GM04504 (cell line): ENCODE results near the gene PSMD3.

Experiments
- DNase-seq: peaks from one replicate; pipeline ENCODE4 v3.0.0-alpha.2; 2012; ENCODE audit warnings: low read depth

The PSMD3 gene

GRCh38 chr17:39960524-39961041, 20.0 kb upstream of the PSMD3 start:
- DNase-seq: no peak

- DNase-seq: no peak
Measured at GRCh38 chr17:39962642-39963220, 17.9 kb upstream of the PSMD3 start, which contains the start of gene GSDMA. TSS of gene GSDMA (plus strand) at chr17:39963004. CDS start at chr17:39965688, 2,684 bp downstream.

- no peak for DNase-seq
Measured at GRCh38 chr17:39963829-39964228, 16.8 kb upstream of the PSMD3 start.

GRCh38 chr17:39965017-39965699, 15.4 kb upstream of the PSMD3 start:
- DNase-seq: no peak

- no peak for DNase-seq
Measured at GRCh38 chr17:39966771-39967170, 13.8 kb upstream of the PSMD3 start.

DNA sequence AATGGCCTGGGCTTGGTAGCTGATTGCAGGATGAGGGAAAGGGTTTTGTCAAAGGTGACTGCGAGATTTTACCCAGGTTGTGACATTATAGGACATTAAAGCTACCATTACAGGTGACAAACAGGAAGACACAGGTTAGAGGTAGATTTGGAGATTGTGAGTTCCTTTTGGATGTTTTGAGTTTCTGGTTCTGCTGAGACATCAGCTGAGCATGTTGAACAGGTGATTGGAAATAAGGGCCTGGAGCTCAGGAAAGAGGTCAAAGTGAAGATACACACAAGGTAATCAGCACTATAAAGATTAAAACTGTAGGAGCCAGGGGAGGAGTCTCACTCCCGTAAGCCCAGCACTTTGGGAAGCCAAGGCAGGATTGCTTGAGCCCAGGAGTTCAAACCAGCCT, 11.8 kb upstream of the PSMD3 start:
- no peak for DNase-seq

- DNase-seq: no peak
Measured at GRCh38 chr17:39969375-39969774, 11.2 kb upstream of the PSMD3 start.

DNA sequence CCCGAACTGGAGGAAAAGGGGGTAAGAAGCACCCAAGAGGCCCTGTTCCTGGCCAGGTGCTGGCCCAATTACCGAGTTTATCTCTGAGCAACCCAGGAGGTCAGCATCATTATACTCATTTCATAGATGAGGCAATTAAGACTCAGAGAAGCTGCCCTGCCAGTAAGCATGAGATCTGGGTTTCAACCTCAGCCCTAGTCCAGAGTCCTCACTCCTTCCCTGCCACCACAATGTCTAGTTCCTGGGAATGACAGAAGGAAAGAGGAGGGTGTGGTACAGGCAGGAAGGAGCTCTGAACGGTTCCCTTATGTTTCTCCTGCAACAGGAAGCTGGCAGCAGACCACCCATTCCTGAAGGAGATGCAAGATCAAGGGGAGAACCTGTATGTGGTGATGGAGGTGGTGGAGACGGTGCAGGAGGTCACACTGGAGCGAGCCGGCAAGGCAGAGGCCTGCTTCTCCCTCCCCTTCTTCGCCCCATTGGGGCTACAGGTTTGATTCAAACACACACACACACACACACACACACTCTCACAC, 10.4 kb upstream of the PSMD3 start:
- DNase-seq: no peak

DNA sequence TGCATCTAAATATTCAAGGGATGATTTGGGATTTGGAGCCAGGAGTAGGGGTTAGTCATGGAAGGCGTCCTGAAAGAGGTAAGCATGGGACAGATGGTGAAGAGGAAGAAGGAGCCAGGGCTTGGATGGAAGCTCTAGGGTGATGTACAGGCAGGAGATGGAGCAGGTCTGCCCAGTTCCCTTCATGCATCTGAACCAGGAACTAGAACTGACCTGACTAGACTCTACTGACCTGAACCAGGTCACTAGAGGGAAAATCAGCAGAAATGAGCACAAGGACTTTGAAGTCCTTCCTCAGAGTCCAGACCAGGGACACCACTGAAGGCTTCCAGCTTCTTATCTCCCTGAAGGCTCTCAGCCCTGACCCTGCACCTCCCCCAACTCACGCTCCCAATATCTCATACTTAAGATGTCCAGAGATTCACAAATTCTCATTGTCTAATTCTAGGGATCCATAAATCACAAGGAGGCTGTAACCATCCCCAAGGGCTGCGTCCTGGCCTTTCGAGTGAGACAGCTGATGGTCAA, 9.5 kb upstream of the PSMD3 start:
- no peak for DNase-seq

- no peak for DNase-seq
Measured at GRCh38 chr17:39972271-39972670, 8.3 kb upstream of the PSMD3 start.

GRCh38 chr17:39973496-39973895, 7.1 kb upstream of the PSMD3 start:
- no peak for DNase-seq

- DNase-seq: no peak
Measured at GRCh38 chr17:39974433-39974832, 6.2 kb upstream of the PSMD3 start.

DNA sequence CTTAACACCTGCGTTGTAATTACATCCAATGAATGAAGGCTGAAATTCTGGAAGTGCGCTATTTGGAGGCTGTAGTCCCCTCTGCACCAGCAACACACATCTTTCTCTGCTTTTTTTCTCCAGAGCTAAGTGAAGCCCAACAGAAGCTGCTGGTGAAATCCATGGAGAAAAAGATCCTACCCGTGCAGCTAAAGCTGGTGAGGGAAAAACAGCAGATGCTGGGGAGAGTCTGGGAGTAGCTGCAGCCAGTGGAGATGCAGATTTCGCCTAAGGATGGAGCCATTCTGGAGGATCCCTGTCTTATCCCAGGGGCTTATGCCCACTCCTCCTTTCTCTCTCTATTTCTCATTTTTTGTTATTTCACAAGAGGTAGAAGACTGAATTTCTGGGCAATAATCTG, 4.8 kb upstream of the PSMD3 start:
- no peak for DNase-seq

DNA sequence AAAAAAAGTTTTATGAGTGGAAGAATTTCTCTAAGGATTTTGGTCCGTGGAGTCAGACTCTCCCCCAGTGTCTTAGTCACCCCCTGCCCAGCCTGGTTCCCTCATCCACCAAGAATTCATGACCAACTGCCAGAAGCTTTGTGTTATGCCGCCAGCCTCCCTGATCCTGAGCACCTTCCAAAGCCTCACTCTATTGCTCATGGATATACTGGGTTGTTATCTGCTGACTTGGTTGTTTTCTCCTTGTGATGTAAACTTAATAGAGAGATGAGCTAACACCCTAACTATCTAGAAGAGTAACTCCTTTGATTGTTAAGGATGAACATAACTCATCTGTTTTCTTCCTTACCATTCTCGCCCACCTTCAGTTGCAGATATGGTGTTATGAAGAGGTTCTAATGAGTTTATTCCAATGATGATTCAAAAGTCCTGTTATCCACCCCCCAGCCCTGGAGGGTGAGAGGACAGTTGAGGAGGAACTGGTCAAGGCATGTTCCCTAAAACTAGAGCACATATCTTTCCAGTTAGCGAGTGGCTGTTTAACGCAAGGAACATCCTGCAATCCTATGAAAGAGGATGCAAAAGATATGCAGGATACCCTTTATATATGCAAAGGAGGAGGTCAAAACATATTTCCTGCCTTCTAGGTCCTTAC, 1.5 kb upstream of the PSMD3 start:
- peak; percentile 70 for DNase-seq

DNA sequence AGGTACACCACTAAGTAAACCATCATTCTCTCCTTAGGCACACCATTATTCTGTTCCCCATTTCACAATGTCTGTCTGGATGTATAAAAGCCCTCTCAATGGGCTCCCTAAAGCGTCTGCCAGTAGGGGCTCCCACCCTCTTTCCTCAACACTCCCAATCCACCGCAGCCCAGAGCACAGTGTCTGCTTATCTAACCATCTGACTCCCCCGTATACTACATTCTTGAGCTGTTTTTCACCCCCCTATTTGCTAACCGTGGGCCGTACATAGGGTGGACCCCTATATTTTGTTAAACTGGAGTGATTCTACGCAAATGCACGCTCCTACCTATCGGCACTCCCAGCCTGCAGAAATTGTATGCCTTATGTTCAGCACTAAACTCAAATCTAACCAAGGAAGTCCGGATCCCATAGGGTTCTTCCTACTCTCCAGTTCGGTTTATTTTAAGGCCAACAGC, 685 bp upstream of the PSMD3 start:
- no peak for DNase-seq

DNA sequence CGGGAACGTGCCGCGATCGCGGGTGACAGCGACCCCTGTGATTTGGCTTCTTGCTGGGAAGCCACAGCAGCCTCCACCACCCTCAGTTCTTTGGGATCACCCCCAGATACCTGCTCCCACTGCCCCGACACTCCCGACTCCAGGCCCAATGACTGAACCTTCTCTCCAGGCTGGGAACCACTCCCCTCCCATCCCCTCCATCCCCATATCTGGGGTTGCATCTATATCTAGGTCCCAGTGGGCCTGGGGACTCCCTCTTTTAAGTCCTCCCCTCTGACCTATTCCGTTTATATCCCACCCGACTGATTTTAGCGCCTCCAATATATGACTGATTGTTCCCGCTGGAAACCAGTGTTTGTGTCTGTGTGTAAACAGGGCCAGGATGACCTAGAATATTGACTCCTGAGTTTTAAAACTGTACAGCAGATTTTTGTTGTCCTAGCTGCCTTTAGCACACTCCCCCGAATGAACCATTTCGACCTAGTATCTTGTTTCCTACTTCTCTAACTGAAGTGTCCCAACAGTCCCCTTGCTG, 667 bp downstream of the PSMD3 start:
- no peak for DNase-seq

GRCh38 chr17:39981766-39982375, 1.3 kb downstream of the PSMD3 start:
- no peak for DNase-seq

GRCh38 chr17:39988206-39988810, 7.7 kb downstream of the PSMD3 start:
- DNase-seq: no peak

GRCh38 chr17:39994448-39994847, 13.8 kb downstream of the PSMD3 start:
- DNase-seq: no peak

- DNase-seq: no peak
Measured at GRCh38 chr17:39995438-39995837, 14.8 kb downstream of the PSMD3 start.

DNA sequence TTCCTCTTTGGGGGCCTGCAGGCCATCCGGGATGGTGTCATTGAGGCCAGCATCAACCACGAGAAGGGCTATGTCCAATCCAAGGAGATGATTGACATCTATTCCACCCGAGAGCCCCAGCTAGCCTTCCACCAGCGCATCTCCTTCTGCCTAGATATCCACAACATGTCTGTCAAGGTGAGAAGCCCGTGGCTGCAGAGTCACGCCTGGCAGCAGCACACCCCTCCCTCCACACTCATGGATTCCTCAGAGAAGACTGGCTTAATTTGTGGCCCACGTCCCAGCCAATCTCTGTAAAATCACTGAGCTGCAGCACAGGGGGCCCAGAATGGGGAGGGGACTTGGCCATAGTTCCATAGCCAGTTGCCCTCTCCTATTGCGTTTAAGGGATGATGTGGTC, 15.6 kb downstream of the PSMD3 start:
- DNase-seq: no peak

DNA sequence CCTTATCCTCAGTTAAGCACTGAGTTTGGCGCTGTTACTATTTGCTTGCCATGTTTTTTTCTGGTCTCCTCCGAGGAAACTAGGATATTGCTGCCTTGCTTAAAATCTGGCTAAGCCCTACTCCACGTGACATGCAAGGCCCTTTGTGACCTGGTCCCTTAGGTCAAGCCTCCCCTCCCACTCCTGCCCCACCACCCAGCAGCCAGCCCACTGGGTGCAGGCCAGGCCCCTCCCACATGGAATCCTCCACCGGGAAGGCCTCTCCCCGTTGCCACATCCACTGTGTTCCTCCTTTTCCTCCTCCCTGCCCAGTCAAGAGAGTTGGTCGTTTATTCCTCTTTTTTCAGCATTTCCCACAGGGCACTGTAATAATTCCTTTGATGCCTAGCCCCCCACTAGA, 16.2 kb downstream of the PSMD3 start:
- no peak for DNase-seq
